CD4-positive, alpha-beta memory T cell (primary cell): Measurements from ENCODE around the gene SPOPL. TPM values are rescaled to one million over a fixed set of nuclear protein-coding genes. Genes with fewer than 3 reads are reported as not detected.
"Not testable (repeated sequence)": the region's sequence is repeated elsewhere in the genome, so short reads cannot be mapped to it uniquely, and the experiment has no call there.

Source experiments
- CTCF ChIA-PET: fragments of 350-600 bp; sonication (Branson Sonifier 250); formaldehyde crosslinking; loops from one replicate; lab custom pipeline; 2021; ENCODE audit warnings: inconsistent platforms; ENCODE audit not compliant: partially characterized antibody; lab: Charles Lee
- POLR2A ChIA-PET: fragments of 350-600 bp; sonication (Branson Sonifier 250); formaldehyde crosslinking; loops from one replicate; lab custom pipeline; 2021; ENCODE audit not compliant: partially characterized antibody; lab: Charles Lee
- DNase-seq, 5 donors: peaks; one replicate each; pipeline versions ENCODE4 v3.0.0 to v3.0.0-alpha.2; 2020 to 2022; ENCODE audit warnings: mixed read lengths in 1 of 5
- H3K27ac ChIP-seq: one replicate; pipeline ENCODE4 v1.7.0; 2013; ENCODE audit warnings: low read depth, low read length
- H3K27me3 ChIP-seq: 2 replicates; pipeline ENCODE4 v1.7.0; 2013; ENCODE audit warnings: mild to moderate bottlenecking, low read length, moderate library complexity; ENCODE audit not compliant: insufficient read depth
- H3K36me3 ChIP-seq: 2 replicates; pipeline ENCODE4 v1.7.0; 2013; ENCODE audit warnings: mild to moderate bottlenecking, low read length, moderate library complexity; ENCODE audit not compliant: insufficient read depth
- H3K4me1 ChIP-seq: 2 replicates; pipeline ENCODE4 v1.7.0; 2013; ENCODE audit warnings: mild to moderate bottlenecking, low read length, moderate library complexity; ENCODE audit not compliant: insufficient read depth
- H3K4me3 ChIP-seq, 2 donors: one replicate each; pipeline ENCODE4 v1.7.0; 2013; ENCODE audit warnings: low read length in 2 of 2, mild to moderate bottlenecking in 1 of 2
- H3K9me3 ChIP-seq, 2 donors: one replicate each; pipeline ENCODE4 v1.7.0; 2013; ENCODE audit warnings: low read length in 2 of 2, control low read depth in 1 of 2; ENCODE audit not compliant: control insufficient read depth in 1 of 2
- H3K27ac Mint-ChIP-seq, 7 donors: one replicate each; pipeline ENCODE4 v1.8.0; 2020 to 2021; ENCODE audit warnings: mixed read lengths in 7 of 7, mild to moderate bottlenecking in 6 of 7, inconsistent platforms in 3 of 7, moderate library complexity in 3 of 7
- H3K27me3 Mint-ChIP-seq, 2 donors: one replicate each; pipeline ENCODE4 v1.8.0; 2020 to 2021; ENCODE audit warnings: mixed read lengths in 2 of 2
- H3K36me3 Mint-ChIP-seq, 2 donors: one replicate each; pipeline ENCODE4 v1.8.0; 2020 to 2021; ENCODE audit warnings: mixed read lengths in 2 of 2, inconsistent platforms in 1 of 2, mild to moderate bottlenecking in 1 of 2
- H3K4me1 Mint-ChIP-seq, 4 donors: one replicate each; pipeline ENCODE4 v1.8.0; 2020 to 2021; ENCODE audit warnings: mixed read lengths in 4 of 4, mild to moderate bottlenecking in 1 of 4
- H3K4me3 Mint-ChIP-seq, 8 donors: one replicate each; pipeline ENCODE4 v1.8.0; 2020 to 2021; ENCODE audit warnings: mixed read lengths in 8 of 8, mild to moderate bottlenecking in 7 of 8, moderate library complexity in 6 of 8, inconsistent platforms in 3 of 8
- H3K9me3 Mint-ChIP-seq, 8 donors: one replicate each; pipeline ENCODE4 v1.8.0; 2020 to 2021; ENCODE audit warnings: mixed read lengths in 8 of 8, mild to moderate bottlenecking in 5 of 8, inconsistent platforms in 3 of 8, moderate library complexity in 1 of 8
- intact Hi-C: fragments of 100-400 bp; cut with micrococcal nuclease; formaldehyde crosslinking; loops from one replicate; pipeline ENCODE4 v1.15.1; 2023
- polyA plus RNA-seq, 2 donors: library from polyadenylated mRNA; unstranded; fragments of 300-500 nt; fragmentation: Illumina TruSeq; gene quantifications; one replicate each; pipeline ENCODE4 v1.2.3, GENCODE V29; 2021
- total RNA-seq, 2 experiments: library from RNA; stranded (reverse); gene quantifications; one replicate each; pipeline ENCODE4 v1.2.3, GENCODE V29; 2021

SPOPL gene
- total and polyA plus RNA-seq, 4 experiments from 2014 or later: 0.71 to 18.6 (median 10.3) TPM

- intact Hi-C loops, H3K27ac Mint-ChIP-seq, DNase-seq, H3K27ac ChIP-seq, POLR2A ChIA-PET, H3K27me3 ChIP-seq, H3K9me3 ChIP-seq, H3K27me3 Mint-ChIP-seq, H3K4me1 ChIP-seq, H3K4me3 ChIP-seq, CTCF ChIA-PET, H3K36me3 ChIP-seq: not testable (repeated sequence)
- Mint-ChIP-seq H3K4me1 (peaks cover 17 to 32% (median 26%) of the 10 kb centered on the region in 4 donors), H3K4me3 (peak overlapping the region in 1 of 8 donors; percentile 43), H3K36me3 (peaks cover 20 to 44% of the 10 kb centered on the region in 2 donors), H3K9me3 (peaks cover 6 to 22% (median 18%) of the 10 kb centered on the region in 8 donors)
Observed at GRCh38 chr2:138523018-138523672, 21.6 kb downstream of the SPOPL start.

- H3K4me3 ChIP-seq, H3K4me1 ChIP-seq, H3K9me3 ChIP-seq, H3K27me3 Mint-ChIP-seq, H3K36me3 ChIP-seq, intact Hi-C loops, POLR2A ChIA-PET, DNase-seq, H3K4me3 Mint-ChIP-seq, CTCF ChIA-PET, H3K27ac ChIP-seq, H3K27me3 ChIP-seq: not testable (repeated sequence)
- Mint-ChIP-seq H3K36me3 (peaks cover 20 to 44% of the 10 kb centered on the region in 2 donors), H3K27ac (peak overlapping the region in 1 of 7 donors; percentile 22), H3K4me1 (peaks cover 17 to 33% (median 28%) of the 10 kb centered on the region in 4 donors), H3K9me3 (peaks cover 6 to 22% (median 18%) of the 10 kb centered on the region in 8 donors)
Observed at GRCh38 chr2:138523673-138524042, 22.1 kb downstream of the SPOPL start.

DNA sequence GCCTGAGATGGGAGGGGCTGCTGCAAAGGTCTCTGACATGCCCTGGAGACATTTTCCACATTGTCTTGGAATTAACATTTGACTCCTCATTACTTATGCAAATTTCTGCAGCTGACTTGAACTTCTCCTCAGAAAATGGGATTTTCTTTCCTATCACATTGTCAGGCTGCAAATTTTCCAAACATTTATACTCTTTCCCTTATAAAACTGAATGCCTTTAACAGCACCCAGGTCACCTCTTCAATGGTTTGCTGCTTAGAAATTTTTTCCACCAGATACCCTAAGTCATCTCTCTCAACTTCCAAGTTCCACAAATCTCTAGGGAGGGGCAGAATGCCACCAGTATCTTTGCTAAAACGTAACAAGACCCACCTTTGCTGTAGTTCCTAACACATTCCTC lies 22.8 kb downstream of the SPOPL start:
- H3K36me3 ChIP-seq, H3K27me3 Mint-ChIP-seq, H3K9me3 ChIP-seq, H3K4me1 ChIP-seq, intact Hi-C loops, H3K27ac Mint-ChIP-seq, H3K4me3 ChIP-seq, H3K4me3 Mint-ChIP-seq, CTCF ChIA-PET, POLR2A ChIA-PET, H3K27me3 ChIP-seq, H3K27ac ChIP-seq, DNase-seq: not testable (repeated sequence)
- Mint-ChIP-seq H3K36me3 (peaks cover 20 to 44% of the 10 kb centered on the region in 2 donors), H3K9me3 (peaks cover 6 to 22% (median 18%) of the 10 kb centered on the region in 8 donors), H3K4me1 (peaks cover 21 to 40% (median 31%) of the 10 kb centered on the region in 4 donors)

- Histone ChIP-seq H3K4me1 (peaks cover 4% of the 10 kb centered on the region), H3K27ac (no peak overlapping the region), H3K36me3 (peaks cover 1% of the 10 kb centered on the region), H3K4me3 (no peak overlapping the region), H3K27me3 (no peaks in the 10 kb centered on the region), H3K9me3 (no peaks in the 10 kb centered on the region)
- DNase-seq: no peak
- Mint-ChIP-seq H3K27ac (no peak overlapping the region), H3K9me3 (peaks cover 0 to 4% (median 2%) of the 10 kb centered on the region in 8 donors), H3K4me3 (no peak overlapping the region), H3K36me3 (peaks cover 13 to 18% of the 10 kb centered on the region in 2 donors), H3K4me1 (peaks cover 33 to 55% (median 47%) of the 10 kb centered on the region in 4 donors), H3K27me3 (no peaks in the 10 kb centered on the region)
- intact Hi-C loops: no loop called here
- ChIA-PET CTCF (no interaction called here), POLR2A (no interaction called here)
Observed at GRCh38 chr2:138531913-138532312, 30.3 kb downstream of the SPOPL start.

GRCh38 chr2:138534791-138535190 lies 33.2 kb downstream of the SPOPL start:
- H3K4me1 ChIP-seq: peaks cover 4% of the 10 kb centered on the region
- H3K27me3 ChIP-seq: no peaks in the 10 kb centered on the region
- no peak overlapping the region for H3K27ac Mint-ChIP-seq
- H3K4me3 ChIP-seq: no peak overlapping the region
- CTCF ChIA-PET: interaction anchor here (0.7 kb wide), 1 partner anchor 25 kb away, joined by 3 read pairs; no protein-coding TSS in a partner anchor
- peaks cover 18 to 39% (median 27%) of the 10 kb centered on the region in 4 donors for H3K4me1 Mint-ChIP-seq
- peaks cover 0 to 5% of the 10 kb centered on the region in 2 donors for H3K9me3 ChIP-seq
- H3K4me3 Mint-ChIP-seq: no peak overlapping the region
- H3K27me3 Mint-ChIP-seq: no peaks in the 10 kb centered on the region
- POLR2A ChIA-PET: no interaction called here
- DNase-seq: no peak
- peaks cover 0 to 26% (median 18%) of the 10 kb centered on the region in 8 donors for H3K9me3 Mint-ChIP-seq
- H3K36me3 Mint-ChIP-seq: peaks cover 29 to 38% of the 10 kb centered on the region in 2 donors
- peaks cover 7% of the 10 kb centered on the region for H3K36me3 ChIP-seq
- intact Hi-C loops: no loop called here
- no peak overlapping the region for H3K27ac ChIP-seq

- Mint-ChIP-seq H3K4me3 (no peak overlapping the region), H3K27me3 (no peaks in the 10 kb centered on the region), H3K27ac (no peak overlapping the region), H3K4me1 (peaks cover 12 to 31% (median 21%) of the 10 kb centered on the region in 4 donors), H3K9me3 (peaks cover 0 to 28% (median 20%) of the 10 kb centered on the region in 8 donors), H3K36me3 (peaks cover 31 to 42% of the 10 kb centered on the region in 2 donors)
- Histone ChIP-seq H3K4me3 (no peak overlapping the region), H3K4me1 (peaks cover 4% of the 10 kb centered on the region), H3K27me3 (no peaks in the 10 kb centered on the region), H3K36me3 (peaks cover 7% of the 10 kb centered on the region), H3K27ac (no peak overlapping the region), H3K9me3 (peaks cover 0 to 5% of the 10 kb centered on the region in 2 donors)
- ChIA-PET POLR2A (no interaction called here), CTCF (no interaction called here)
- intact Hi-C loops: no loop called here
- DNase-seq: no peak
Observed at GRCh38 chr2:138536302-138536701, 34.7 kb downstream of the SPOPL start.

DNA sequence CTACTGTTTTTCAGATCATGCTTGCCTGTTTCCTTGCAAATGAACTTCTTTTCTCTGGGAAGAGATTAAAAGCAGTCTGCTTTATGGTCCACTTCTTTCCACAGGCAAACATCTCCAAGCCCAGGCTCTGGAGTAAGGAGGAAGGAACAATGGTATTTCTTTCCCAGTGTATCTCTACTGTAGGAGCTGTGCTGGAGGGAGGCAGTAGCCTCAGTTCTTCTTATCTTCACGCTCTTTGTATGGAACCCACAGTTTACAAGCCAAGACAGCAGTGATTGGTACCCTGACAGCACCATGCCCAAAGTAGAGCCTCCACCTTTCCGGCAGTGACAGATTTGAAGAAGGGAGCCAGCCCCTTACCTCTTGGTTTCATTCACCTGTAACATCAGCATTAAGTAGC lies 35.2 kb downstream of the SPOPL start:
- peaks cover 13 to 31% (median 21%) of the 10 kb centered on the region in 4 donors for H3K4me1 Mint-ChIP-seq

More for the DNA sequence above, 35.2 kb downstream of the SPOPL start:
- CTCF ChIA-PET: no interaction called here
- Histone ChIP-seq H3K27me3 (no peaks in the 10 kb centered on the region), H3K4me3 (no peak overlapping the region), H3K4me1 (peaks cover 4% of the 10 kb centered on the region), H3K27ac (no peak overlapping the region), H3K9me3 (peaks cover 0 to 5% of the 10 kb centered on the region in 2 donors), H3K36me3 (peaks cover 7% of the 10 kb centered on the region)
- POLR2A ChIA-PET: no interaction called here
- Mint-ChIP-seq H3K27ac (no peak overlapping the region), H3K4me3 (no peak overlapping the region), H3K9me3 (peaks cover 0 to 28% (median 20%) of the 10 kb centered on the region in 8 donors), H3K36me3 (peaks cover 32 to 47% of the 10 kb centered on the region in 2 donors), H3K27me3 (no peaks in the 10 kb centered on the region)
- DNase-seq: no peak
- intact Hi-C loops: no loop called here
